Breast epithelium (tissue), 3 donors: ENCODE data around the gene EIF4G1.

Experiments
- CTCF ChIP-seq, 3 donors: fragments of 450-650 bp; IDR thresholded peaks; one replicate each; pipeline ENCODE4 v1.5.1; 2016 to 2017; ENCODE audit warnings: antibody characterized with exemption in 3 of 3, mild to moderate bottlenecking in 3 of 3, moderate library complexity in 3 of 3
- POLR2A ChIP-seq: fragments of 450-650 bp; IDR thresholded peaks from one replicate; pipeline ENCODE4 v1.6.1; 2016; ENCODE audit warnings: antibody characterized with exemption, mild to moderate bottlenecking, moderate library complexity

GRCh38 chr3:184368116-184368515 lies 53.7 kb downstream of the EIF4G1 start:
- no peak for TF ChIP-seq CTCF (IDR thresholded peaks at IDR 0.05)
- no peak for TF ChIP-seq POLR2A
